HG03095 (cell line): ENCODE measurements around the gene SIGLEC14.
"Not testable (repeated sequence)": the region's sequence is repeated elsewhere in the genome, so short reads cannot be mapped to it uniquely, and the experiment has no call there.

Source experiments
- ATAC-seq: cut with Tn5 transposase; IDR thresholded peaks from one replicate; pipeline ENCODE4 v1.9.1; 2021; ENCODE audit warnings: moderate library complexity; ENCODE audit not compliant: unreplicated experiment

The SIGLEC14 gene, protein sequence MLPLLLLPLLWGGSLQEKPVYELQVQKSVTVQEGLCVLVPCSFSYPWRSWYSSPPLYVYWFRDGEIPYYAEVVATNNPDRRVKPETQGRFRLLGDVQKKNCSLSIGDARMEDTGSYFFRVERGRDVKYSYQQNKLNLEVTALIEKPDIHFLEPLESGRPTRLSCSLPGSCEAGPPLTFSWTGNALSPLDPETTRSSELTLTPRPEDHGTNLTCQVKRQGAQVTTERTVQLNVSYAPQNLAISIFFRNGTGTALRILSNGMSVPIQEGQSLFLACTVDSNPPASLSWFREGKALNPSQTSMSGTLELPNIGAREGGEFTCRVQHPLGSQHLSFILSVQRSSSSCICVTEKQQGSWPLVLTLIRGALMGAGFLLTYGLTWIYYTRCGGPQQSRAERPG

DNA sequence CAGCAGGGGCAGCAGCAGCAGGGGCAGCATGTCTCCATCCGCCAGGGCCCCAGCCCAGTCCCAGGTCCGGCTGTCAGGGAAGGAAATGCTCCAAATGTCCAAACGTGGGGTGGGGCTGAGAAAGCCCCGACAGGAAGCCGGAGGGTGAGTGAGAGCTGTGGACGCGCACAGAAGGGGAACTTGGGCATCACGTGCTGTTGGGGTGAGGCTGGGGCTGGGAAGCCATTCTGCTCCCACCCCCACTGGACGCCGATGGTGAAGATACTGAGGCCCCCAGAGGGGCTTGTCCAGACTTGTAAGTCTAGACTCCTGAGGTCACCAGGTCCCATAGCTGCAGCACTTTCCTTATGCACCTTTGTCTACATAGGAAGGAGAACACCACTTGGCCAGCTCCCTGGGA lies at the start of gene SIGLEC14:
Gene SIGLEC14 (minus strand): TSS at position 96 of the 400 bp plus-strand sequence. CDS start 66 bp downstream, at position 30.
- ATAC-seq = not testable (repeated sequence)

DNA sequence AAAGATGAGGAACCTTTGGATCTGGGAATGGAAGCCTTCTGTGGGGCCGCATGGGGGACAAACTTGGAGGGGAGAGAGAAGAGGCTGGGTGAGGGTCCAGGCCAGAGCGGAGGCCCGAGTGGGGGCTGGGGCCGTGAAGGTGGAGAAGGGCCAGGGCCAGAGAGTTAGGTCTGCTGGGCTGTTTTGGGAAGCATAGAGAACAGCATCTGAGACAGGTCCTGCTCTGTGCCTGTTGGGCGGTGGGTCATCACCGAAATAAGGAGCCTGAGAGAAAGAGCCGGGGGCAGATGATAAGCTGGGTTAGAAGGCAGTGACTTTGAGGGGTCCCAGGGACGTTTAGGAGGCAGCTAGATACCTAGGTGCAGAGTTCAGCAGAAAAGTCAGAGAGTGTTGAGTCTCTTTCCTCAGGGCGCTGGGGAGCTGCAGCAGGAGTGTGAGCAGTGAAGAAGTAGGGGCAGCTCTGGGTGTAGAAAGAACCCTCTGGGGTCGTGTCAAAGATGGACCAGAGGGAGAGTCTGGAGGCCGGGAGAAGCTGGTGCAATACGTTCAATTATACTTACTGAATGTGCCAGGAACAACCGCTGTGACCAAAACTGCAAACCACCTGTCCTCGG lies 49.2 kb upstream of the SIGLEC14 start:
- ATAC-seq = no peak

DNA sequence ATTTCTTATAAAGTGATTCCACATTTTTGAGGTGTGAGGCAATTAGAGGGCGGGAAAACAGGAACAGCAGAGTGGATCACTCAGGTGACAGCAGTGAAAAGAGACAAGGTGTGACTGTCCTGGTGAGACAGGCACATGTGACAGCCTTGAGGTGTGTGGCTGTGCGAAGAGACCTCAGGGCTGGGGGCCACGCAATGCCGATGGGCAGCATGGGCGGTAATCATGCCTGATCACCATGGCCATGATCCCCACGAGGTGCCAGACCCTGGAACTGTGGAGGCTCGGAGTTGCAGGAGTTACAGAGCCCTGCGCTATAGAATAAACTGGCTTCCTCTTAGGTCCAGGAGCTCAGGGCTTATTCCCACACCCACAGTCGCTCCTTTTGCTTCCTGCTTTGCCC lies 48.5 kb upstream of the SIGLEC14 start:
- ATAC-seq = no peak

DNA sequence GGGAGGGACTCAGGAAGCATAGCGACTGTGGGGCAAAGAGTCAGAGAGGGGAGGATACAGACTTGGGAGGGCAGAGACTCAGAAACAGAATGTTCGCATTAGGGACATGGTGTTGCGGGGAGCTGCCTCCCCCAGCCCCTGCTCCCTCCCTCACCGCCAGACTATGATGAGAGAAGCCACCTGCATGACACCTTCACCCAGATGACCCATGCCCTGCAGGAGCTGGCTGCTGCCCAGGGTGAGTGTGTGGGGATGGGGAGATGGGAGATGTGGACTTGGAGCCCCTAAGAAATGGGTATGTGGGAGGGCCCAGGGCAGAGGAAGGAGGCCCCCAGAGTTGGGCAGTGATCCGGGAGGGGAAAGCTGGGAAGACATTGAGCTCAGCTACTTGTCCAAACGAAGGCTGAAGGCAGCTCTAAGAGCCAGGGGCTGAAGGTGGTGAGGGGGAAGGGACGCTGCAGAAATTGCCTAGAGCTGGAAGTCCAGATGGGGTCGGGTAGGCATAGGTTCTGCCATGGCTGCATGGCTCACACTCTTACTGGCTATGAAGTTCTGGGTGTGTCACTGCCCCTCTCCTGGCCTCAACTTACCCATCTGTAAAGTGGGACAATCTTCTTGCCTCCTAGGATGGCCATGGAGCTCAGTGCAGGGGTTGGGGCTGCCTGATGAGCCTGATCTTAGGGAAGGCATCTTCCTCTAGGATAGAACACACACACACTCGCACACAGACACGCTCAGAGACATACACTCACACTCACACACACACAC lies 47.9 kb upstream of the SIGLEC14 start:
- ATAC-seq = no peak

DNA sequence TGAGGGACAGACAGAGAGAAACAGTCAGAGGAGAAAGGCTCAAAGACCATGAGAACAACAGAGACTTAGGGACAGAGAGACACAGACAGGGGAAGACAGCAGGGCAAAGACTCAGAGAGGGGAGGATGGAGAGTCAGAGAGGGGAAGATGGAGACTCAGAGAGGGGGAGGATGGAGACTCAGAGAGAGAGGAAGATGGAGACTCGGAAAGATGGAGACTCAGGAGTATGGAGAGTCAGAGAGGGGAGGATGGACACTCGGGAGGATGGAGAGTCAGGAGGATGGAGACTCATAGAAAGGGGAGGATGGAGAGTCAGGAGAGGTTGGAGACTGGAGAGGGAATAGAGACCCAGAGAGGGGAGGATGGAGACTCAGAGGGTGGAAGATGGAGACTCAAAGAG lies 47.2 kb upstream of the SIGLEC14 start:
- ATAC-seq = no peak

DNA sequence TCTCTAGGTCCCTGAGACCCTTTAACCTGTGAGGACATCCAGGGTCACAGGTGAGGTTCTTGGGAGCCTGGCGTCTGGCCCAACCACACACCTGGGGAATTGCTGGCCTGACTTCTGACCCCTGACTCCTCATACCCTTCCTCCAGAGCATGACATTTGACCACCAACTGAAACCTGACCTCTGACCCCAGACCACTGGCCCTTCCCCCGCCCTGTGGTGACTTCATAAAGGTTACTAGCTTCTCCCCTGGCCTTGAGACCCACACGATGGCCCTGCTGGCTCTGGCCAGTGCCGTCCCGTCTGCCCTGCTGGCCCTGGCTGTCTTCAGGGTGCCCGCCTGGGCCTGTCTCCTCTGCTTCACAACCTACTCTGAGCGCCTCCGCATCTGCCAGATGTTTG lies 46.6 kb upstream of the SIGLEC14 start, which contains the start of gene SPACA6:
Gene SPACA6 (plus strand): TSS at position 71 of the 400 bp plus-strand sequence. CDS start 197 bp downstream, at position 268.
- no peak for ATAC-seq

DNA sequence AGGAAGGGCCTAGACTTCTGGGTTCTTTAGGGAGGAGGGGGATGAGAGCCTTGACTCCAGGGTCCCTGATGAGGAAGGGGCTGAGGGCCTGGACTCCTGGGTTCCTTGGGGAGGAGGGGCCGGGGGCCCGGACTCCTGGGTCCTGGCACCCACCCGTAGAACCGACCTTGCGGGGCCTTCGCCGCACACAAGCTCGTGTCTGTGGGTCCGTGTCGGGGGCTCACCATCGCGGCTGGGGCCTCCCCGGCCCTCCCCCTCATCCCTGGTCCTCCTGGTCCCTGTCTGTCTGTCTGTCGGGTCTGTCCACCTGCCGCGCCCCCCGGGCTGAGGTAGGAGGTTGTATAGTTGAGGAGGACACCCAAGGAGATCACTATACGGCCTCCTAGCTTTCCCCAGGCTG lies 45.8 kb upstream of the SIGLEC14 start:
- ATAC-seq = no peak

DNA sequence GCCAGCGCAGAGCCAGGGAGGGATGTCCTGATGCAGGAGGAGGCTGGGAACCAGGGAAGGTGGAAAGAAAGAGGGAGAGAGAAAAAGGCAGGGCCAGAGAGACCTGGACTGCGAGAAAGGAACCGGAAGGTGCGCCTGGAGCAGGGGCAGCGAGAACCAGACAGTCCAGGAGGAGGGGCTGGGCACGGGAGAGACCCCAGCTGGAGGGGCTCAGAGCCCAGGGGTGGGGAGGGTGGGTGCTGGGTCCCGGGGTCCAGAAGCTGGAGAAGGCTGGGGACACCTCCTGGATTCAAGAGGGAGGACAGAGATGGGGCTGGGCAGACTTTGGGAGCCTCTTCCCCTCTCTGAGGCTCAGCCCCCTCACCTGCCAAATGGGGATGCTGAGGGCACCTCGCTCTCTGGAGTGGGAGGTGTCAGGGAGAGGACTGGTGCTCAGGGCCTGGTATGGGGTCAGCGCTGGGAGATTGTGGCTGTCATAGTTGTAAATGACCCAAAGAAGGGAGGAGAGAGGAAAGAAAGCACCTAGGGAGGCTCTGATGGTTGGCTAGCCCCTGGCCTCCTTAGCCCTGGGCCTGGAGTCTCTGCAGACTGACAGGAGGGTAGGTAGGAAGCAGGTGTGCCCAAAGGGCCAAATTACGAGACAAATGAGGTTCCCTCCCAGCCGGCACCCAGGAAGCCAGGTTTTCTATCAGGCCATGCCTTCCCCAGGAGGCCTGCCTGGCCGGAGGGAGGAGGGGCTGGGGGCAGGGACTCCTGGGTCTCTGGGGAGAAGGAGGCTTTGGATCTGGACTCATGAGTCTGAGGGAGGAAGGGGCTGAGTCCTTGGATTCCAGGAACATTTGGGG lies 45.2 kb upstream of the SIGLEC14 start:
- ATAC-seq = no peak

DNA sequence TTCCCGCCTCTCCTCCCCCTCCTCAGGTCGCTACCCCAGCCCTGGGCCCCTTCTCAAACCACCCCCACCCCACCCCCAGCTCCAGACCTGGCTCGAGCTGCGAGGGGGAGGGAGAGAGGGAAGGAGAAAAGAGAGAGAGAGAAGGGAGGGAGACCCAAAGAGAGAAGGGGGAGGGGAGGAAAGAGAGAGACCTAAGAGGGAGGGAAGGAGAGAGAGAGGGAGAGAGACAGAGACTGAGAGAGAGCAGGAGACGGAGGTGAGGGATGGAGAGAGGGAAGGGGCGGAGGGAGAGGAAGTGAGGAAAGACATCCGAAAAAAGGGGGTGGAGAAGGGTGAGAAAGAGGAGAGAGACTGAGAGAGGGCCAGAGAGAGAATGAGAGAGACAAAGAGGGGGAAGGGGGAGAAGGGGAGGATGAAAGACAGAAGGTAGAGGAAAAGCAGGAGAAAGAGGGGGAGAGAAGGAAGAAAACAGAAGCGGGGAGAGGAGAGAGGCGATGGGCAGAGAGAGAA lies 44.5 kb upstream of the SIGLEC14 start:
- ATAC-seq = no peak

DNA sequence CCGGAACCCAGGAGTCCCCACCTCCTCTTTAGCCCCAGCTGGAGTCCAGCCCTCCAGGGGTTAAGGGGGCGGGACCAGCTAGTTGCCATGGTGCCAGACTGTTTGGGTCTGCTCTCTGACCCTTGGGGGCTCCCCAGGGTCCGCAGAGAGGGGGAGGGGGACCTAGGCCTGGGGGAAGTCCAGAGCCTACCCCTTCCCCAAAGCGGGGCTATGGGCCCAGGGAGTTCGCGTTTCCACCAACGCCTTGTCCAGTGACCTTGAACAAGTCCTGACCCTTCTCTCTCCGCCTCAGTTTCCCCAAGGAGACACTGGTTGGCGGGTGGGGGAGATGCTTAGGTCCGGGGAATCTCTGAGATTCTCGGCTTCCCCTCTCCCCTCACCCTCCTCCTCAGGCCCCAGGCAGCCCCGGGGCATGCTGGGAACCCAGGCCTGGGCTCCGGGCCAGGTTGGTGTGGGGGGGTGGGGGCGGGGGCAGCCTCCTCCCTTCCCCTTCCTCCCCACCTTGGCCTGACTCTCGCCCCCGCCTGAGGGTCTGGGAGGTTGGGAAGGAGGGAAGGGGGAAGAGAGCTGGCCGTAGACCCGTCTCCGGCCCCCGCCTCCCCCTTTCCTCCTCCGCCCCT lies 43.9 kb upstream of the SIGLEC14 start:
- no peak for ATAC-seq

DNA sequence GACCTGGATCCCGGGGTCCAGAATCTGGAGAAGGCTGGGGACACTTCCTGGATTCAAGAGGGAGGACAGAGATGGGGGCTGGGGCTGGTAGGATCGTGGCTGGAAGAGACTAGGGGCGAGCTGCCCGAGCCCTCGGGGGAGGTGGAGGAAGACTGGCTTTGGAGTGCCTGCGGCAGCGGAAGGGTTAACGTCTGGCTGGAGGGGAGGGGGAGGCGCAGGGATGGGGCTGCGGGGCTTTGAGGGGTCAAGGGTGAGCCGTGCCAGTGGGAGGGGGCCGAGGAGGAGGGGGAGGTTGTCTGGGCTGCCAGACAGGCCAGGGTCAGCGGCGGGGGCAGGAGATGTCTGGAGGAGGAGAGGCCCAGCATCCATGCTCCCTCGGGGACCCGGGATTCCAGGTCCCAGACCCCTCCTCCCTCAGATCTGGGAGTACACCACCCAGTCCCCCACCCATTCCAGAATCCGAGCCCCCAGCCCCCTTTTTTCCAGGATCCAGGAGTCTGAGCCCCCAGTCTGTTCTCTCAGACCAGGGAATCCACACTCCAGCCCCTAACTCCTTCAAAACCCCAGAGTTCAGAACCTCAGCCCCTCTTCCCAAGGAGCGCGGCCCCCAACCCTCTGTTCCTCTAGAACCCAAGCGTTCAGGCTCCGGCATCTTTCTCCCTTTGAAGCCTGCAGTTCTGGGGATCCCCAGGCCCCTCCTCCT lies 43.3 kb upstream of the SIGLEC14 start:
- no peak for ATAC-seq

DNA sequence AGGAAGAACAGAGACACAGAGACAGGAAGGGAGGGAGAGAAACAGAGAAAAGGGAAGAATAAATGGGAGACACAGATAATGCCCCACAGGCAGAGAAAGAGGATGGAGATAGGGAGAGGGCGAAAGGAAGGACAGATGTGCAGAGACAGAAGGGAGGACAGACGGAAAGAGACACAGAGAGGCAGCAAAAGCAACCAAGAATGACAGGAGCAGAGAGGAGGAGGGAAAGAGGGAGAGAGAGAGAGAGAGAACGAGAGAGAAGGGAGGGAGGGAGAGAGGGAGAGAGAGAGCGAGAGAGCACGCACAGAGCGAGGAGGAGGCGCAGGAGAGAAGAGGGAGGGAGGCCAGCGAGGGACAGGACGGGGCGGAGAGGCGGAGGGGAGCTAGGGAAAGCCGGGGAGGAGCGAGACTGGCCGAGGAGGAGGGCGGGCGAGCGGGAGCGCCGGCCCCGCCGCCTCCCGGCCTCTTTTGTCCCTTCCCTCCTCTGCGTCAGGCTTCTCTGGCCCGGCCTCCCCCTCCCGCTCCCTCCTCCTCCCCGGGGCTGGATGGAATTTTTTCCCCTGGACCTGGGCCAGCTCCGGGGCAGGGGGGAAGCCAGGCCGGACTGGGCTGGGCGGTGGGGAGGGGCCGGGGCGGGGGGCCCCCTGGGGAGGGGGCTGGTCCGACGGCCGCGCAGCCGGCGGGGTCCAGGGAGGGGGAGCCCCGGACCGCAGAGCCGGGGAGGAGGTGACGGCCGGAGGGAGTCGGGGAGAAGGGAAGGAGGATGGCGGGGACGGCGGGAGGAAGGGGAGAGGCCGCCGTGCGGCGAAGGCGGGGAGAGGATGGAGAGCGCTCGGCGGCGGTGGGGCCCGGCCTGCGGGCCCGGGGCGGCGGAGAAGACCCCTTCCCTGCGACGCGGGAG lies 42.3 kb upstream of the SIGLEC14 start:
- ATAC-seq = no peak

DNA sequence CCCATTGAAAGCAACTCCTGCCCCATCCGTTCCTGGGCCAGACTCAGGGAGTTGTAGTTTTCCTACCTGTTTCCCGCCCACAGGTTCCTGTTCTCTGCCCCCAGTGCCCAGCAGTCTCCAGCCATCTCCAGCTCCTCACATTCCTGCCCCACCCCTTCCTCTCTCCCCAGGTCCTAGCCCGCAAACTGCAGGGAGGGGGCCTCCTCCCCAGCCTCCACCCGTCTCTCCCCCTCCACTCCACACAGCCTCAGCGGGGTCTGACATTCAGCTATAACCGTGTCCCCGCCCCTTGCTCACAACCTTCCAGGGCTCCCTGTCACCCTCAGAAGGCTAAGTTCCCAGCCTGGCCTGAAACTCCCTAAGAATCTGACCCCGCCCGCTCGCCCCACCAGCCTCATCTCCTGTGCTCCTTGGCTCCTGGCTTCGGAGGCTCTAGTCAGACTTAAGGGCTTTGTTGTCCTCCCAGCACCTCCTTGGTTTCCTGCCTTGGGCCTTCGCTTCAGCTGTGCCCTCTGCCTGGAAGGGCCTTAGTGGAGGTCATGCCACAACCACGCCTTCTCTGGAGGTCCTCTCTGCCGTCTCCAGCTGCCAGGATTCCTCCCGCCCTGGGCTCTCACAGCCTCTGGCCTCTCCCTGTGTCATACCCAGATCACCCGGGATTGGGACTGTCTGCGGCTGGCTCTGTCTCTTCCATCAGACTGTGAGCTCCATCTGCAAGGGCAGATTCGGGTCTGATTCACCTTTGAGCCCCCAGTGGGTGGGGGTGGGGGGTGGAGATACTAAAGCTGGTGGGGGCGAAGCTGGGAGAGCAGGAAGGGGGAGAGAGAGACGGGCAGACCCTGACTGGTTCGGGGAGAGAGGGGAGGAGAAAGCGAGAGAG lies 41.4 kb upstream of the SIGLEC14 start:
- ATAC-seq = no peak

DNA sequence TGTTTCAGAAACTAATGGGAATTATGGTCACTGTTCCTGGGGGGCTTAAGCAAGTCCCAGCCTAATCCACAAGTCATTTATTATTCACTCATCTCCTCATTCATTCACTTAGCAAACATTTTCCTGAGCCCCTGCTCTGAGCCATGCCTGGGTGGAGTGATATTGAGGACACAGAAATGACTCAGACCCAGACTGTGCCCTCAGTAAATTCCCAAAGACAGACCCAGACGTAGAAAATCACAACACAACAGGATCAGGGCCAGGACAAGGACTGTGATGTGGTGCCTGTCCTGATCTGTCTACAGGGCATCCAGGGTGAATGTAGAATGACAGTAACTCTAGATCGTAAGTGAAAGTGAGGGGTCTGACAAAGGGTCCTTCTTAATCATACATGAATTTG lies 39.5 kb upstream of the SIGLEC14 start:
- ATAC-seq = no peak

DNA sequence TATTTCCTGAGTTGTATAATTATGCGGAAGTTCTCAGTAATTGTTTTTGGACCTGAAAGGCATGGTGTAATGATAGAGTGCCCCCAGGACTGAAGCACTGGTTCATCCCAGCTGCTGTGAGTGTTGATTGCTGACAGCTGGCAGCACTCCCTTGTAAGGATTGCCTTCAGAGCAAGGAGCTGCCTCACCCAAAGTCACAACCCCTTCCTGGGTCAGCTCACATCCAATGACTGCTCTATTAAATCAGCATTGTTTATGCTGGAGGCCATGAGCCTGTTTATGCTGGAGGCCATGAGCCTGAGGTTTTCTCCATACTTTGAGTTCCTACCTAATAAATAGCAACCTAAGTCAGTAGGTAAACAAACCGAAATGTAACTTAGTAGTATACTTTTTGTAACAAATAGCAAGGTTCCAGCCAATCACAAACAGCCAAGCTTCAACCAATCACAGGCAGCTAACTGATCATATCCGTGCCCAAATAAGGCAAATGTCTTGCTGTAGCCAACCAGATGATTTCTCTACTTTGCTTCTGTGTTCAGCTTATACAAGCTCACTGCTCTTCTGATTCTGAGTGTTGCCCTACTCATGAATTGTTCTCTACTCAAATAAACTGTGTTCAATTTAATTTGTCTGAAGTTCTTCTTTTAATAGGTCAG lies 34.8 kb upstream of the SIGLEC14 start:
- no peak for ATAC-seq

DNA sequence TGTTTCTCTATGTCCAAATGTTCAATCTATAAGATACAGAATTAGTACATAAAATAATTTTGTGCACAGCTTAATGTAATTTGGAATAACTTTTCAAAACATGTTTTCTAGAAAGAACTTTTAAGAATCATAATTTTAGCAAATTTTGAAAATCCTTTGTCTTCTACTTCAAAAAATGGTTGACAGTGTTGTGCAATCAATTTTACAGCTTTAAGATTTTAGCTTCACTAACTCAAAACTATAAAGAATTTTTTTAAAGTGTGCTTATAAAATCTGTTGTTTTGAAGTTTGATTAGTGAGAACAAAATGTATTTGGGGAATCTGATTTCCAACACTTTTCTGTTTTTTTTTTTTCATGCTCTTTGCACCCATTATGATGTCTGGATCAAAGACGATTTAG lies 33.8 kb upstream of the SIGLEC14 start:
- no peak for ATAC-seq

DNA sequence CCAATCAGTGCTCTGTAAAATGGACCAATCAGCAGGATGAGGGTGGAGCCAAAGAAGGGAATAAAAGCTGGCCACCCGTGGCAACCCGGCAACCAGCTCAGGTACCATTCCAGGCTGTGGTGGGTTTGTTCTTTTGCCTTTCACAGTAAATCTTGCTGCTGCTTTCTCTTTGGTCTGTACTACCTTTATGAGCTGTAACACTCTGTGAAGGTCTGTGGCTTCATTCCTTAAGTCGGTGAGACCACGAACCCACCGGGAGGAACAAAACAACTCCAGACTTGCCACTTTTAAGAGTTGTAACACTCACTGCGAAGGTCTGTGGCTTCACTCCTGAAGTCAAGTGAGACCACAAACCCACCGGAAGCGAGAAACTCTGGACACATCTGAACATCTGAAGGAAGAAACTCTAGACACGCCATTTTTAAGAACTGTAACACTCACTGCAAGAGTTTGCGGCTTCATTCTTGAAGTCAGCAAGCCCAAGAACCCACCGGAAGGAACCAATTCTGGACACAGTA lies 30.0 kb upstream of the SIGLEC14 start:
- ATAC-seq = no peak
